Measurements from ENCODE around the gene INTS3. TPM values are rescaled to one million over a fixed set of nuclear protein-coding genes. Genes with fewer than 3 reads are reported as not detected.
A peak's percentile ranks its signal among the peaks of the same experiment; 100 is the strongest.

Gene INTS3
- polyA plus RNA-seq, 10 donors: 31.4 to 60.0 (median 39.8) TPM

DNA sequence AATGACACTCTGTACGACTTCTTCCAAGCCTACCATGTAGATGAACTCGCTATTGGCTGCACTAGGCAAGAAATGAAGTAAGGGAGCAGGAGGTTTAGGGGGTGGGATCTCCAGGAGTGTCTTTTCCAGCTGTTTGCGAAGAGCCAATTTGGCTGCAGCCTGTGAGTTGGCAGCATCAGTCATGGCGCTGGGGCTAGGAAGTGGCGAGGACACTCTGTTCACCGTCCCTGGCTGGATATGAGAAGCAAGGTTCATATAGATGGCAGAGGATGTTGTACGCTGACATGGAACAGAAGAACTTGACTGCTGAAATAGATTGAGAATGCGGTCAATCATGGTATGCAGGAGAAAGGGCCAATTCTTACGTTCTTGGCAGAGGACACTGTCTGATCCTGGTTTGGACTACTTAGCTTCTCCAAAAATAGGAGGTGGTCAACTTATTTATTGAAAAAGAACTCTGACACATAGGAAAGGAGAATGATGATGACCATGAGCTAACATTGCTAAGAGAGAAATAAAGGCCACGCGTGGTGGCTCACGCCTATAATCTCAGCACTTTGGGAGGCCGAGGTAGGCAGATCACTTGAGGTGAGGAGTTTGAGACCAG lies 88.5 kb downstream of the INTS3 start:
- peak in 1 of 3 donors; percentile 22 for DNase-seq

DNA sequence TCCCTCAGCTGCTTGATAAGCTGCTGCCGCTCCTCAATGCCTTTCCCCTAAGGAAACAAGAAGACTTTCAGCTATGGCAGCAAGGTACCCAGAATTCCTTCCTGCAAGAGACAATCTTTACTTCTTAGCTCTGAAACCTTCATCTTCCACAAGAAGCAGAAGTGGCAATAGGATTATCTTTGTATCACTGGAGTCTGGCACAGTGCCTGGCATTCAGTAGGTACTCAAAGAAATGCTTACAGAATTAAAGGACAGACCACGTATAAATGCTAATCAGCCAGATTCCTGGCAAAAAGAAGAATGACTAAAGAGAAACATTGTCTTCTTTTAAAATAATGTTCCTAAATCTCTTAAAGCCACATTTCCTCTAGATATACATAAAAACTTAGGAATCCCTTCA lies 91.0 kb downstream of the INTS3 start:
- no peak for DNase-seq

Other genes with a start within 250 kb of the INTS3 start
- gene S100A6, start 192.1 kb upstream of the INTS3 start, polyA plus RNA-seq (ENCODE audit: insufficient read length in 10 of 10): 100 to 1,000 TPM; 159 to 322 (median 210) TPM
- under 1 TPM in 5 of 10 donors, not detected in 5; 0.23 to 0.65 (median 0.41) TPM for gene S100A5, start 187.1 kb upstream of the INTS3 start, polyA plus RNA-seq (ENCODE audit: insufficient read length in 10 of 10)
- gene S100A4, start 182.2 kb upstream of the INTS3 start, polyA plus RNA-seq (ENCODE audit: insufficient read length in 10 of 10): 100 to 1,000 TPM; 162 to 254 (median 206) TPM
- gene S100A3, start 178.8 kb upstream of the INTS3 start, polyA plus RNA-seq (ENCODE audit: insufficient read length in 10 of 10): 1 to 10 TPM in 4 of 10 donors, under 1 TPM in 4, not detected in 2; 0.35 to 1.2 (median 0.86) TPM
- 10 to 100 TPM in 2 of 10 donors, 1 to 10 TPM in 6, under 1 TPM in 2; 0.35 to 11.4 (median 1.5) TPM for gene S100A2, start 162.2 kb upstream of the INTS3 start, polyA plus RNA-seq (ENCODE audit: insufficient read length in 10 of 10)
- gene S100A16, start 114.9 kb upstream of the INTS3 start, polyA plus RNA-seq (ENCODE audit: insufficient read length in 10 of 10): 10 to 100 TPM; 41.9 to 80.4 (median 56.6) TPM
- 10 to 100 TPM in 2 of 10 donors, under 1 TPM in 6, not detected in 2; 0.22 to 51.2 (median 0.36) TPM for gene S100A14, start 111.7 kb upstream of the INTS3 start, polyA plus RNA-seq (ENCODE audit: insufficient read length in 10 of 10)
- 10 to 100 TPM; 55.3 to 95.0 (median 78.7) TPM for gene S100A13, start 100.5 kb upstream of the INTS3 start, polyA plus RNA-seq (ENCODE audit: insufficient read length in 10 of 10)
- gene S100A1, start 99.6 kb upstream of the INTS3 start, polyA plus RNA-seq (ENCODE audit: insufficient read length in 10 of 10): 10 to 100 TPM in 5 of 10 donors, 1 to 10 TPM in 5; 2.6 to 16.6 (median 10.0) TPM
- gene CHTOP, start 94.0 kb upstream of the INTS3 start, polyA plus RNA-seq (ENCODE audit: insufficient read length in 10 of 10): 10 to 100 TPM; 77.9 to 97.5 (median 88.2) TPM
- 10 to 100 TPM; 44.5 to 50.4 (median 46.6) TPM for gene SNAPIN, start 69.3 kb upstream of the INTS3 start, polyA plus RNA-seq (ENCODE audit: insufficient read length in 10 of 10)
- gene ILF2, start 57.1 kb upstream of the INTS3 start, polyA plus RNA-seq (ENCODE audit: insufficient read length in 10 of 10): 100 to 1,000 TPM; 156 to 204 (median 167) TPM
- gene NPR1, start 49.4 kb upstream of the INTS3 start, polyA plus RNA-seq (ENCODE audit: insufficient read length in 10 of 10): 10 to 100 TPM; 12.2 to 18.2 (median 15.0) TPM
- 10 to 100 TPM; 17.9 to 32.7 (median 23.6) TPM for gene SLC27A3, start 47.4 kb downstream of the INTS3 start, polyA plus RNA-seq (ENCODE audit: insufficient read length in 10 of 10)
- 10 to 100 TPM; 12.5 to 20.1 (median 17.9) TPM for gene GATAD2B, start 194.9 kb downstream of the INTS3 start, polyA plus RNA-seq (ENCODE audit: insufficient read length in 10 of 10)
- 10 to 100 TPM; 18.7 to 44.4 (median 30.2) TPM for gene DENND4B, start 218.7 kb downstream of the INTS3 start, polyA plus RNA-seq (ENCODE audit: insufficient read length in 10 of 10)
- 10 to 100 TPM; 16.2 to 30.6 (median 21.2) TPM for gene CRTC2, start 230.6 kb downstream of the INTS3 start, polyA plus RNA-seq (ENCODE audit: insufficient read length in 10 of 10)
- gene SLC39A1, start 235.5 kb downstream of the INTS3 start, polyA plus RNA-seq (ENCODE audit: insufficient read length in 10 of 10): 10 to 100 TPM; 36.0 to 54.4 (median 43.2) TPM
- 10 to 100 TPM in 7 of 10 donors, 1 to 10 TPM in 3; 9.0 to 16.3 (median 12.4) TPM for gene CREB3L4, start 239.9 kb downstream of the INTS3 start, polyA plus RNA-seq (ENCODE audit: insufficient read length in 10 of 10)
- 10 to 100 TPM; 66.7 to 93.8 (median 77.3) TPM for gene JTB, start 249.6 kb downstream of the INTS3 start, polyA plus RNA-seq (ENCODE audit: insufficient read length in 10 of 10)